Endothelial cell of umbilical vein (primary cell): Measurements from ENCODE around the gene TMEM95. TPM values are rescaled to one million over a fixed set of nuclear protein-coding genes. Genes with fewer than 3 reads are reported as not detected.

Experiments
- BruUV-seq: library from RNA; stranded (reverse); fragments of 400-500 nt; replicated peaks from 2 replicates; lab custom pipeline; 2021; lab: Mats Ljungman, UMichigan
- CTCF ChIA-PET: fragments of 300-600, 350-600 bp; sonication (Branson Sonifier 250); formaldehyde crosslinking; loops from one replicate; lab custom pipeline; 2021; ENCODE audit warnings: antibody characterized with exemption, inconsistent platforms; lab: Charles Lee
- POLR2A ChIA-PET: fragments of 300-600, 350-600 bp; sonication (Branson Sonifier 250); formaldehyde crosslinking; loops from one replicate; lab custom pipeline; 2021; ENCODE audit warnings: antibody characterized with exemption, inconsistent platforms; lab: Charles Lee
- DNase-seq: peaks from one replicate; pipeline ENCODE4 v3.0.0-alpha.2; 2011; ENCODE audit warnings: low read depth, low spot score
- FAIRE-seq: peaks from 2 replicates; lab custom pipeline; 2011; peaks lifted over from hg19 to GRCh38; lab: Jason Lieb, UNC
- H2AFZ ChIP-seq: 2 replicates; pipeline ENCODE4 v1.6.0; 2012; ENCODE audit warnings: low read depth, low read length, control low read depth, inconsistent platforms
- H3K27ac ChIP-seq: 2 replicates; pipeline ENCODE4 v1.5.1; 2011; ENCODE audit warnings: low read depth, mild to moderate bottlenecking, control low read depth, low read length, moderate library complexity; ENCODE audit not compliant: insufficient read depth
- H3K27me3 ChIP-seq, 2 experiments: 2 replicates each; pipeline versions ENCODE4 v1.6.0 to v1.6.1; 2011; ENCODE audit warnings: low read length in 2 of 2, mixed read lengths in 1 of 2; ENCODE audit not compliant: control insufficient read depth in 2 of 2, insufficient read depth in 2 of 2
- H3K36me3 ChIP-seq, 2 experiments: 2 replicates in 1 of 2; 3 replicates in 1 of 2; pipeline ENCODE4 v1.5.1; 2011; ENCODE audit warnings: low read length in 2 of 2, mild to moderate bottlenecking in 1 of 2, moderate library complexity in 1 of 2; ENCODE audit not compliant: control insufficient read depth in 2 of 2, insufficient read depth in 2 of 2; ENCODE audit errors: extremely low read depth in 1 of 2
- H3K4me1 ChIP-seq: 3 replicates; pipeline ENCODE4 v1.5.1; 2011; ENCODE audit warnings: mild to moderate bottlenecking, low read length; ENCODE audit not compliant: control insufficient read depth, insufficient read depth; ENCODE audit errors: extremely low read depth
- H3K4me2 ChIP-seq: 2 replicates; pipeline ENCODE4 v1.6.1; 2011; ENCODE audit warnings: low read length, control low read depth, mixed read lengths; ENCODE audit not compliant: insufficient read depth
- H3K4me3 ChIP-seq, 3 experiments: fragments of 200-600 bp in 1 of 3; sonication (generic), shearing (Covaris generic) in 1 of 3; replicated peaks in 1 of 3; 2 replicates each; pipeline ENCODE4 v1.5.1; 2011 to 2016; ENCODE audit warnings: control low read depth in 3 of 3, low read length in 3 of 3, mild to moderate bottlenecking in 2 of 3, inconsistent platforms in 1 of 3, low read depth in 1 of 3, moderate library complexity in 1 of 3; ENCODE audit not compliant: insufficient read depth in 1 of 3
- H3K79me2 ChIP-seq: 2 replicates; pipeline ENCODE4 v1.6.0; 2012; ENCODE audit warnings: low read length, inconsistent platforms; ENCODE audit not compliant: control insufficient read depth, insufficient read depth
- H3K9ac ChIP-seq: replicated peaks from 2 replicates; pipeline ENCODE3; 2011; ENCODE audit warnings: low read length, control low read depth; ENCODE audit not compliant: insufficient read depth; ENCODE audit errors: extremely low read depth
- H3K9me1 ChIP-seq: replicated peaks from 3 replicates; pipeline ENCODE4 v1.6.0; 2011; ENCODE audit warnings: mild to moderate bottlenecking, low read length; ENCODE audit not compliant: control insufficient read depth, insufficient read depth; ENCODE audit errors: extremely low read depth
- H3K9me3 ChIP-seq: replicated peaks from 2 replicates; pipeline ENCODE4 v1.5.1; 2012; ENCODE audit warnings: low read length, inconsistent platforms; ENCODE audit not compliant: control insufficient read depth, insufficient read depth
- H4K20me1 ChIP-seq: replicated peaks from 2 replicates; pipeline ENCODE3; 2011; ENCODE audit warnings: mild to moderate bottlenecking, low read length; ENCODE audit not compliant: control insufficient read depth, insufficient read depth; ENCODE audit errors: extremely low read depth
- EZH2 ChIP-seq: IDR thresholded peaks from 2 replicates; pipeline ENCODE4 v1.6.1; 2012; ENCODE audit warnings: borderline replicate concordance, low read depth, mild to moderate bottlenecking, moderate library complexity, low read length, inconsistent platforms; ENCODE audit not compliant: severe bottlenecking
- MYC ChIP-seq: IDR thresholded peaks from one replicate; pipeline ENCODE4 v1.6.1; 2011; ENCODE audit warnings: mild to moderate bottlenecking, low read depth, low read length
- POLR2A ChIP-seq: IDR thresholded peaks from 2 replicates; pipeline ENCODE4 v1.6.1; 2012; ENCODE audit warnings: low read depth, mild to moderate bottlenecking, control low read depth, low read length
- dilution Hi-C: fragments of 300-500 bp; cut with MboI; formaldehyde crosslinking; loops from one replicate; pipeline ENCODE4 v1.15.0; 2019; ENCODE audit warnings: low sequenced_read_pairs; ENCODE audit not compliant: extremely low pct_ligation_motif_present
- intact Hi-C: fragments of 100-400 bp; cut with micrococcal nuclease; formaldehyde crosslinking; loops from one replicate; pipeline ENCODE4 v1.10.0; 2022
- polyA plus RNA-seq, 4 experiments: library from polyadenylated mRNA; depleted of rRNA in 3 of 4; stranded (reverse) in 3 of 4; unstranded in 1 of 4; fragments of >200 nt; gene quantifications; 2 replicates each; pipeline versions ENCODE4 v1.2.1 to v1.2.3, GENCODE V29; 2011 to 2012; ENCODE audit warnings: missing spikeins in 1 of 4
- total RNA-seq: library from RNA; stranded (reverse); gene quantifications from 2 replicates; pipeline ENCODE4 v1.2.3, GENCODE V29; 2021
- TF ChIP-seq, protein P1 (sequence below), 2 donors: IDR thresholded peaks; 1 replicate in 1 of 2; 2 replicates in 1 of 2; pipeline ENCODE4 v1.5.1; 2011; ENCODE audit warnings: low read length in 2 of 2, mild to moderate bottlenecking in 2 of 2, moderate library complexity in 2 of 2, control low read depth in 1 of 2, inconsistent platforms in 1 of 2, low read depth in 1 of 2; ENCODE audit not compliant: insufficient read depth in 1 of 2; ENCODE audit errors: extremely low read depth in 1 of 2
- TF ChIP-seq, protein P2 (sequence below): IDR thresholded peaks from 2 replicates; pipeline ENCODE4 v1.6.1; 2011; ENCODE audit not compliant: insufficient read depth, insufficient read length

TMEM95 gene
- total and polyA plus RNA-seq, 2 donors (not counting 3 experiments of a cell fraction or from before 2014, with no cell fraction given): not detected

DNA sequence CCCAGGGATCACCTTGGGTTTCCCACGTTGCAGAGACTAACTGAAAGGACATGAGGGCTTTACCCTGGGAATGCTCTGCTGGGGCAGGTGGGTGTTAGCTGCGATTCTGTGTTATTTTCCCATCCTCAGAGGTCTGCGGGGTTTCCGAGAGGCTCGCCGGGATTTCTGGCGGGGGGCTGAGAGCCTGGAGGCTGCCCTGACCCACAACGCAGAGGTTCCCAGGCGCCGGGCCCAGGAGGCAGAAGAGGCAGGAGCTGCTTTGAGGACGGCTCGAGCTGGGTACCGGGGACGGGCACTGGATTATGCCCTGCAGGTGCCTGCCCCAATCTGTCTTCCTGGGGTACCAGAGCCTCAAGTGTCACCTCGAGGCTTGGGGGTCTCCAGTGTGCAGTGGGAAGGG is 11.7 kb upstream of the TMEM95 start:
- dilution Hi-C loops: no loop called here
- CTCF ChIA-PET: interaction anchor here (1.5 to 3.8 kb wide), 3 partner anchors 18 to 297 kb away, joined by 3 to 31 read pairs (median 14); no protein-coding TSS in a partner anchor
- no peak overlapping the region for H3K9ac ChIP-seq
- H3K27me3 ChIP-seq: no peaks in the 10 kb centered on the region
- no peak for FAIRE-seq
- DNase-seq: no peak
- POLR2A ChIA-PET: no interaction called here
- H3K4me3 ChIP-seq: no peak overlapping the region
- intact Hi-C loops: no loop called here
- no peak overlapping the region for H3K27ac ChIP-seq
- BruUV-seq: no TSS peak
- no peaks in the 10 kb centered on the region for H3K9me1 ChIP-seq
- no peak overlapping the region for H3K4me2 ChIP-seq
- H3K9me3 ChIP-seq: no peaks in the 10 kb centered on the region
- no peaks in the 10 kb centered on the region for H3K79me2 ChIP-seq
- H3K36me3 ChIP-seq: no peaks in the 10 kb centered on the region
- H3K4me1 ChIP-seq: no peaks in the 10 kb centered on the region
- no peaks in the 10 kb centered on the region for H4K20me1 ChIP-seq
- no peak overlapping the region for H2AFZ ChIP-seq
- TF ChIP-seq MYC (no peak), EZH2 (no peak), POLR2A (no peak)
- TF ChIP-seq, protein P1, sequence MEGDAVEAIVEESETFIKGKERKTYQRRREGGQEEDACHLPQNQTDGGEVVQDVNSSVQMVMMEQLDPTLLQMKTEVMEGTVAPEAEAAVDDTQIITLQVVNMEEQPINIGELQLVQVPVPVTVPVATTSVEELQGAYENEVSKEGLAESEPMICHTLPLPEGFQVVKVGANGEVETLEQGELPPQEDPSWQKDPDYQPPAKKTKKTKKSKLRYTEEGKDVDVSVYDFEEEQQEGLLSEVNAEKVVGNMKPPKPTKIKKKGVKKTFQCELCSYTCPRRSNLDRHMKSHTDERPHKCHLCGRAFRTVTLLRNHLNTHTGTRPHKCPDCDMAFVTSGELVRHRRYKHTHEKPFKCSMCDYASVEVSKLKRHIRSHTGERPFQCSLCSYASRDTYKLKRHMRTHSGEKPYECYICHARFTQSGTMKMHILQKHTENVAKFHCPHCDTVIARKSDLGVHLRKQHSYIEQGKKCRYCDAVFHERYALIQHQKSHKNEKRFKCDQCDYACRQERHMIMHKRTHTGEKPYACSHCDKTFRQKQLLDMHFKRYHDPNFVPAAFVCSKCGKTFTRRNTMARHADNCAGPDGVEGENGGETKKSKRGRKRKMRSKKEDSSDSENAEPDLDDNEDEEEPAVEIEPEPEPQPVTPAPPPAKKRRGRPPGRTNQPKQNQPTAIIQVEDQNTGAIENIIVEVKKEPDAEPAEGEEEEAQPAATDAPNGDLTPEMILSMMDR (IDR thresholded peaks at IDR 0.05; ENCODE audit: extremely low read depth in 1 of 2, insufficient read depth in 1 of 2, low read depth in 1 of 2, low read length in 2 of 2): no peak
- TF ChIP-seq, protein P2, sequence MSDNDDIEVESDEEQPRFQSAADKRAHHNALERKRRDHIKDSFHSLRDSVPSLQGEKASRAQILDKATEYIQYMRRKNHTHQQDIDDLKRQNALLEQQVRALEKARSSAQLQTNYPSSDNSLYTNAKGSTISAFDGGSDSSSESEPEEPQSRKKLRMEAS: no peak
